WTC11 (cell line): Measurements from ENCODE around the gene SLAMF1. TPM values are rescaled to one million over a fixed set of nuclear protein-coding genes. Genes with fewer than 3 reads are reported as not detected.
"Not testable (repeated sequence)": the region's sequence is repeated elsewhere in the genome, so short reads cannot be mapped to it uniquely, and the experiment has no call there.

Experiments used
- ATAC-seq: fragments of 200-7000 bp; cut with Tn5 transposase; 2 replicates; pipeline ENCODE4 v1.10.0; 2021; ENCODE audit warnings: mild to moderate bottlenecking, moderate library complexity
- CTCF ChIA-PET: fragments of 300-600 bp; sonication (Branson Sonifier 250); formaldehyde crosslinking; loops from one replicate; lab custom pipeline; 2021; ENCODE audit warnings: antibody characterized with exemption; lab: Charles Lee
- POLR2A ChIA-PET: fragments of 350-600 bp; sonication (Branson Sonifier 250); formaldehyde crosslinking; loops from one replicate; lab custom pipeline; 2021; ENCODE audit warnings: antibody characterized with exemption; lab: Charles Lee
- DNase-seq: peaks from one replicate; pipeline ENCODE4 v3.0.0; 2021; ENCODE audit warnings: low spot score
- H3K27ac Mint-ChIP-seq: 2 replicates; pipeline ENCODE4 v1.8.0; 2021; ENCODE audit warnings: mixed read lengths
- H3K27me3 Mint-ChIP-seq: 2 replicates; pipeline ENCODE4 v1.8.0; 2021; ENCODE audit warnings: low read depth, mild to moderate bottlenecking, moderate library complexity, mixed read lengths
- H3K36me3 Mint-ChIP-seq: 2 replicates; pipeline ENCODE4 v1.8.0; 2021; ENCODE audit warnings: mixed read lengths
- H3K4me1 Mint-ChIP-seq: 2 replicates; pipeline ENCODE4 v1.8.0; 2022; ENCODE audit warnings: mixed read lengths
- H3K4me3 Mint-ChIP-seq: 2 replicates; pipeline ENCODE4 v1.8.0; 2021; ENCODE audit warnings: mild to moderate bottlenecking, moderate library complexity, mixed read lengths
- H3K9me3 Mint-ChIP-seq: 2 replicates; pipeline ENCODE4 v1.8.0; 2021; ENCODE audit warnings: mixed read lengths
- AR ChIP-seq: fragments of 250-450 bp; sonication (Bioruptor Pico); IDR thresholded peaks from 2 replicates; pipeline ENCODE4 v1.9.0; 2021; ENCODE audit warnings: mild to moderate bottlenecking
- CREB1 ChIP-seq: sonication (generic); formaldehyde crosslinking; IDR thresholded peaks from 2 replicates; pipeline ENCODE4 v1.8.0; 2023; ENCODE audit warnings: mild to moderate bottlenecking, missing genetic modification reagents
- CTCF ChIP-seq: fragments of 200-600 bp; IDR thresholded peaks from 2 replicates; pipeline ENCODE4 v1.8.0; 2022; ENCODE audit warnings: antibody characterized with exemption
- ESRRA ChIP-seq: sonication (generic); formaldehyde crosslinking; IDR thresholded peaks from 2 replicates; pipeline ENCODE4 v1.8.1; 2022; ENCODE audit warnings: mild to moderate bottlenecking, missing genetic modification reagents, borderline replicate concordance
- FOXJ3 ChIP-seq: sonication (generic); formaldehyde crosslinking; IDR thresholded peaks from 2 replicates; pipeline ENCODE4 v1.9.0; 2021; ENCODE audit warnings: missing genetic modification reagents, mild to moderate bottlenecking, borderline replicate concordance
- FOXP1 ChIP-seq: sonication (generic); formaldehyde crosslinking; IDR thresholded peaks from 2 replicates; pipeline ENCODE4 v1.8.0; 2022; ENCODE audit warnings: missing genetic modification reagents, mild to moderate bottlenecking, moderate library complexity, borderline replicate concordance
- GABPB1 ChIP-seq: sonication (generic); formaldehyde crosslinking; IDR thresholded peaks from 2 replicates; pipeline ENCODE4 v1.8.1; 2023; ENCODE audit warnings: mild to moderate bottlenecking, missing genetic modification reagents
- IRF1 ChIP-seq: sonication (generic); formaldehyde crosslinking; IDR thresholded peaks from 2 replicates; pipeline ENCODE4 v1.8.0; 2023; ENCODE audit warnings: missing genetic modification reagents
- NFE2L1 ChIP-seq: sonication (generic); formaldehyde crosslinking; IDR thresholded peaks from 2 replicates; pipeline ENCODE4 v1.8.1; 2023; ENCODE audit warnings: missing genetic modification reagents
- OVOL2 ChIP-seq: fragments of 250-450 bp; sonication (Bioruptor Pico); IDR thresholded peaks from 2 replicates; pipeline ENCODE4 v1.9.0; 2021; ENCODE audit warnings: mild to moderate bottlenecking, borderline replicate concordance
- PRDM15 ChIP-seq: sonication (generic); formaldehyde crosslinking; IDR thresholded peaks from 2 replicates; pipeline ENCODE4 v1.8.0; 2022; ENCODE audit warnings: missing genetic modification reagents
- SMAD3 ChIP-seq: sonication (generic); formaldehyde crosslinking; IDR thresholded peaks from 2 replicates; pipeline ENCODE4 v1.8.0; 2022; ENCODE audit warnings: missing genetic modification reagents, mild to moderate bottlenecking, borderline replicate concordance
- SP1 ChIP-seq: sonication (generic); formaldehyde crosslinking; conservative IDR thresholded peaks from 2 replicates; pipeline ENCODE4 v1.8.1; 2022; ENCODE audit warnings: missing genetic modification reagents
- TEAD4 ChIP-seq: sonication (generic); formaldehyde crosslinking; IDR thresholded peaks from 2 replicates; pipeline ENCODE4 v1.8.0; 2022; ENCODE audit warnings: mild to moderate bottlenecking, missing genetic modification reagents
- ZNF121 ChIP-seq: sonication (generic); formaldehyde crosslinking; IDR thresholded peaks from 2 replicates; pipeline ENCODE4 v1.8.0; 2023; ENCODE audit warnings: missing genetic modification reagents
- ZNF396 ChIP-seq: fragments of 250-450 bp; sonication (Bioruptor Pico); IDR thresholded peaks from 2 replicates; pipeline ENCODE4 v1.8.0; 2021; ENCODE audit warnings: mild to moderate bottlenecking, moderate library complexity, borderline replicate concordance
- ZNF423 ChIP-seq: fragments of 250-450 bp; sonication (Bioruptor Pico); IDR thresholded peaks from 2 replicates; pipeline ENCODE4 v2.1.2; 2022; ENCODE audit warnings: mild to moderate bottlenecking, moderate library complexity
- total RNA-seq: library from RNA; stranded (reverse); gene quantifications from 3 replicates; pipeline ENCODE4 v1.2.3, GENCODE V29; 2021
- TF ChIP-seq, protein P1 (sequence below): sonication (generic); formaldehyde crosslinking; IDR thresholded peaks from 2 replicates; pipeline ENCODE4 v1.8.1; 2022; ENCODE audit warnings: low read depth, missing genetic modification reagents, borderline replicate concordance
- TF ChIP-seq, protein P2 (sequence below): sonication (generic); formaldehyde crosslinking; IDR thresholded peaks from 2 replicates; pipeline ENCODE4 v1.8.1; 2023; ENCODE audit warnings: mild to moderate bottlenecking, missing genetic modification reagents

Gene SLAMF1
- total RNA-seq, 1 experiment from 2014 or later, result 0.15 TPM

DNA sequence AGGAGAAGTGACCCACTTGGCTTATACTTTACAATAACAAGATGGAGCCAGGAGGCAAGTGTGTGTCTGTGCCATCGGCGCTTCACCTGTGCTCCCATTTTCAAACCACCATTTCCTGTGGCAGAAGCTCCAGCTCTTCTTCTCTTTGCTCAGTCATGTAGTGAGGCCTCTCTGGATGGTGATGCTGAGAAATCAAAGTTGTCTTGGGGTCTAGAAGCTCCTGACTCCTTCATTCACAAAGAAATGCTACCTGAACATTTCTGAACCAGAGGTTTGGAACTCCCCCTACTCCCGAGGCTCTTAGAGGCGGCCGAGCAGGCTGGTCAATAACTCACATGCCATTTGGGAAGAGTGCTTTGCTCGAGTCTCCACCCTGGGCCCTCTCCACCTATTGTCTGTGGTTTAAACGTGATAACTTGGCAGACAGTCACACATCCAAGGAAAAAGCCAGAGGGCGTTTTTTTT is 18.0 kb downstream of the SLAMF1 start (continued):
- no peak for TF ChIP-seq NFE2L1 (CRISPR knock-in tag)
- TF ChIP-seq FOXP1 (CRISPR knock-in tag), result no peak
- no peak for TF ChIP-seq IRF1 (CRISPR knock-in tag)

GRCh38 chr1:160627677-160628289 is 19.1 kb downstream of the SLAMF1 start:
- H3K9me3 Mint-ChIP-seq, result peaks cover 13% of the 10 kb centered on the region
- H3K27me3 Mint-ChIP-seq, POLR2A ChIA-PET, ATAC-seq, DNase-seq, H3K4me3 Mint-ChIP-seq, H3K36me3 Mint-ChIP-seq, H3K27ac Mint-ChIP-seq, H3K4me1 Mint-ChIP-seq: not testable (repeated sequence)
- CTCF ChIA-PET, result interaction anchor here (1.3 kb wide), 1 partner anchor 9 kb away, joined by 4 read pairs; no protein-coding TSS in a partner anchor

GRCh38 chr1:160626509-160627342 is 20.1 kb downstream of the SLAMF1 start:
- no peak overlapping the region for H3K4me3 Mint-ChIP-seq
- ATAC-seq (no peak), DNase-seq (no peak)
- H3K9me3 Mint-ChIP-seq, result peaks cover 11% of the 10 kb centered on the region
- TF ChIP-seq SMAD3 (no peak), GABPB1 (CRISPR knock-in tag) (no peak), CREB1 (CRISPR knock-in tag) (no peak), ZNF423 (CRISPR knock-in tag) (no peak), OVOL2 (CRISPR knock-in tag) (no peak), ESRRA (CRISPR knock-in tag) (no peak), PRDM15 (CRISPR knock-in tag) (no peak), TEAD4 (CRISPR knock-in tag) (no peak), AR (CRISPR knock-in tag) (no peak), ZNF396 (CRISPR knock-in tag) (no peak), ZNF121 (CRISPR knock-in tag) (no peak), FOXJ3 (CRISPR knock-in tag) (no peak), CTCF (no peak), SP1 (CRISPR knock-in tag) (no peak)
- TF ChIP-seq, protein P1, sequence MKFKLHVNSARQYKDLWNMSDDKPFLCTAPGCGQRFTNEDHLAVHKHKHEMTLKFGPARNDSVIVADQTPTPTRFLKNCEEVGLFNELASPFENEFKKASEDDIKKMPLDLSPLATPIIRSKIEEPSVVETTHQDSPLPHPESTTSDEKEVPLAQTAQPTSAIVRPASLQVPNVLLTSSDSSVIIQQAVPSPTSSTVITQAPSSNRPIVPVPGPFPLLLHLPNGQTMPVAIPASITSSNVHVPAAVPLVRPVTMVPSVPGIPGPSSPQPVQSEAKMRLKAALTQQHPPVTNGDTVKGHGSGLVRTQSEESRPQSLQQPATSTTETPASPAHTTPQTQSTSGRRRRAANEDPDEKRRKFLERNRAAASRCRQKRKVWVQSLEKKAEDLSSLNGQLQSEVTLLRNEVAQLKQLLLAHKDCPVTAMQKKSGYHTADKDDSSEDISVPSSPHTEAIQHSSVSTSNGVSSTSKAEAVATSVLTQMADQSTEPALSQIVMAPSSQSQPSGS, result no peak
- TF ChIP-seq, protein P2, sequence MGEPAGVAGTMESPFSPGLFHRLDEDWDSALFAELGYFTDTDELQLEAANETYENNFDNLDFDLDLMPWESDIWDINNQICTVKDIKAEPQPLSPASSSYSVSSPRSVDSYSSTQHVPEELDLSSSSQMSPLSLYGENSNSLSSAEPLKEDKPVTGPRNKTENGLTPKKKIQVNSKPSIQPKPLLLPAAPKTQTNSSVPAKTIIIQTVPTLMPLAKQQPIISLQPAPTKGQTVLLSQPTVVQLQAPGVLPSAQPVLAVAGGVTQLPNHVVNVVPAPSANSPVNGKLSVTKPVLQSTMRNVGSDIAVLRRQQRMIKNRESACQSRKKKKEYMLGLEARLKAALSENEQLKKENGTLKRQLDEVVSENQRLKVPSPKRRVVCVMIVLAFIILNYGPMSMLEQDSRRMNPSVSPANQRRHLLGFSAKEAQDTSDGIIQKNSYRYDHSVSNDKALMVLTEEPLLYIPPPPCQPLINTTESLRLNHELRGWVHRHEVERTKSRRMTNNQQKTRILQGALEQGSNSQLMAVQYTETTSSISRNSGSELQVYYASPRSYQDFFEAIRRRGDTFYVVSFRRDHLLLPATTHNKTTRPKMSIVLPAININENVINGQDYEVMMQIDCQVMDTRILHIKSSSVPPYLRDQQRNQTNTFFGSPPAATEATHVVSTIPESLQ (CRISPR knock-in tag), result no peak
- ChIA-PET POLR2A (no interaction called here), CTCF (interaction anchor here (1.3 kb wide), 1 partner anchor 8 kb away, joined by 4 read pairs; no protein-coding TSS in a partner anchor)
- no peak overlapping the region for H3K27ac Mint-ChIP-seq
- H3K36me3 Mint-ChIP-seq, result no peaks in the 10 kb centered on the region
- H3K27me3 Mint-ChIP-seq, result no peaks in the 10 kb centered on the region; the same call in 1 of the 2 replicates
- H3K4me1 Mint-ChIP-seq, result peaks cover 7% of the 10 kb centered on the region; the same call in 1 of the 2 replicates
